ENCODE data around the gene BAZ2A.

Gene BAZ2A

GRCh38 chr12:56601503-56601902 is 28.6 kb downstream of the BAZ2A start:
- no peak overlapping the region for H3K27ac ChIP-seq (replicated peaks; ENCODE audit: low read length)
- H2BK12ac ChIP-seq (ENCODE audit: low read length): no peak overlapping the region
- no peak overlapping the region for H2AFZ ChIP-seq (ENCODE audit: low read length)
- WGBS, 2 donors (ENCODE audit: extremely low coverage in 2 of 2, insufficient read length in 2 of 2, insufficient replicate concordance in 1 of 2): no CpG with 5 or more reads among the region's 3 CpGs
- no peak overlapping the region for H3K23ac ChIP-seq (ENCODE audit: low read depth, low read length, poor library complexity)
- no peak overlapping the region for H3K4ac ChIP-seq (ENCODE audit: low read length)
- H3K9ac ChIP-seq (ENCODE audit: low read depth, low read length, poor library complexity): peak overlapping the region; percentile 24
- no peak overlapping the region for H3K4me3 ChIP-seq (ENCODE audit: low read length in 2 of 2)
- no peak overlapping the region for H4K8ac ChIP-seq (ENCODE audit: low read depth, low read length)
- no peak overlapping the region for H2AK5ac ChIP-seq (ENCODE audit: low read depth, low read length)
- H3K4me1 ChIP-seq (ENCODE audit: control insufficient read depth in 2 of 2, insufficient read depth in 1 of 2, low read depth in 1 of 2, low read length in 2 of 2): no peaks in the 10 kb centered on the region
- H3K18ac ChIP-seq (ENCODE audit: low read length): no peak overlapping the region
- peaks cover 2% of the 10 kb centered on the region for H3K79me1 ChIP-seq (ENCODE audit: low read depth, low read length)
- H3K36me3 ChIP-seq (replicated peaks in 1 of 2; ENCODE audit: control insufficient read depth in 2 of 2, insufficient read depth in 2 of 2, low read length in 2 of 2): peaks cover 74 to 97% of the 10 kb centered on the region in 2 donors
- H3K9me3 ChIP-seq (replicated peaks in 1 of 2; ENCODE audit: control insufficient read depth in 2 of 2, insufficient read depth in 1 of 2, low read depth in 1 of 2, low read length in 2 of 2): no peaks in the 10 kb centered on the region
- no peak overlapping the region for H2BK5ac ChIP-seq (ENCODE audit: low read length)
- no peak overlapping the region for H2BK15ac ChIP-seq (ENCODE audit: low read length)
- no peak overlapping the region for H4K91ac ChIP-seq (ENCODE audit: low read depth, low read length, poor library complexity)
- no peak overlapping the region for H3K14ac ChIP-seq (ENCODE audit: low read length)
- no peaks in the 10 kb centered on the region for H3K27me3 ChIP-seq (ENCODE audit: control insufficient read depth in 3 of 3, insufficient read depth in 3 of 3, low read depth in 1 of 3, low read length in 3 of 3)
- H2BK120ac ChIP-seq (ENCODE audit: low read depth, low read length): no peak overlapping the region
- H3K4me2 ChIP-seq (ENCODE audit: insufficient read depth, low read length, poor library complexity, severe bottlenecking): no peak overlapping the region
- DNase-seq (ENCODE audit: low spot score): no peak

GRCh38 chr12:56600753-56601152 is 29.4 kb downstream of the BAZ2A start:
- WGBS, 2 donors (ENCODE audit: extremely low coverage in 2 of 2, insufficient read length in 2 of 2, insufficient replicate concordance in 1 of 2): no CpG with 5 or more reads among the region's 6 CpGs
- H3K36me3 ChIP-seq (replicated peaks in 1 of 2; ENCODE audit: control insufficient read depth in 2 of 2, insufficient read depth in 2 of 2, low read length in 2 of 2): peaks cover 70 to 97% of the 10 kb centered on the region in 2 donors

GRCh38 chr12:56599797-56600196 is 30.3 kb downstream of the BAZ2A start:
- no peak overlapping the region for H2BK5ac ChIP-seq (ENCODE audit: low read length)
- H3K36me3 ChIP-seq (replicated peaks in 1 of 2; ENCODE audit: control insufficient read depth in 2 of 2, insufficient read depth in 2 of 2, low read length in 2 of 2): peaks cover 70 to 97% of the 10 kb centered on the region in 2 donors
- H3K14ac ChIP-seq (ENCODE audit: low read length): no peak overlapping the region
- no peak overlapping the region for H3K4me2 ChIP-seq (ENCODE audit: insufficient read depth, low read length, poor library complexity, severe bottlenecking)
- no peak overlapping the region for H2BK12ac ChIP-seq (ENCODE audit: low read length)
- no peak overlapping the region for H2AFZ ChIP-seq (ENCODE audit: low read length)
- DNase-seq (ENCODE audit: low spot score): no peak
- no peak overlapping the region for H3K23ac ChIP-seq (ENCODE audit: low read depth, low read length, poor library complexity)
- H3K9ac ChIP-seq (ENCODE audit: low read depth, low read length, poor library complexity): no peak overlapping the region
- H3K27ac ChIP-seq (replicated peaks; ENCODE audit: low read length): no peak overlapping the region
- H2AK5ac ChIP-seq (ENCODE audit: low read depth, low read length): no peak overlapping the region
- H3K27me3 ChIP-seq (ENCODE audit: control insufficient read depth in 3 of 3, insufficient read depth in 3 of 3, low read depth in 1 of 3, low read length in 3 of 3): no peaks in the 10 kb centered on the region
- no peak overlapping the region for H2BK120ac ChIP-seq (ENCODE audit: low read depth, low read length)
- H4K8ac ChIP-seq (ENCODE audit: low read depth, low read length): no peak overlapping the region
- no peak overlapping the region for H3K4ac ChIP-seq (ENCODE audit: low read length)
- no peak overlapping the region for H2BK15ac ChIP-seq (ENCODE audit: low read length)
- no peak overlapping the region for H4K91ac ChIP-seq (ENCODE audit: low read depth, low read length, poor library complexity)
- peaks cover 0 to 2% of the 10 kb centered on the region in 2 donors for H3K4me1 ChIP-seq (ENCODE audit: control insufficient read depth in 2 of 2, insufficient read depth in 1 of 2, low read depth in 1 of 2, low read length in 2 of 2)
- H3K79me1 ChIP-seq (ENCODE audit: low read depth, low read length): peaks cover 2% of the 10 kb centered on the region
- no peak overlapping the region for H3K18ac ChIP-seq (ENCODE audit: low read length)
- no CpG with 5 or more reads among the region's 10 CpGs for WGBS, 2 donors (ENCODE audit: extremely low coverage in 2 of 2, insufficient read length in 2 of 2, insufficient replicate concordance in 1 of 2)
- no peak overlapping the region for H3K4me3 ChIP-seq (ENCODE audit: low read length in 2 of 2)
- no peaks in the 10 kb centered on the region for H3K9me3 ChIP-seq (replicated peaks in 1 of 2; ENCODE audit: control insufficient read depth in 2 of 2, insufficient read depth in 1 of 2, low read depth in 1 of 2, low read length in 2 of 2)

More at GRCh38 chr12:56600753-56601152, 29.4 kb downstream of the BAZ2A start:
- H3K23ac ChIP-seq (ENCODE audit: low read depth, low read length, poor library complexity): no peak overlapping the region
- no peaks in the 10 kb centered on the region for H3K27me3 ChIP-seq (ENCODE audit: control insufficient read depth in 3 of 3, insufficient read depth in 3 of 3, low read depth in 1 of 3, low read length in 3 of 3)
- H2BK15ac ChIP-seq (ENCODE audit: low read length): no peak overlapping the region
- no peak overlapping the region for H3K18ac ChIP-seq (ENCODE audit: low read length)
- H2BK5ac ChIP-seq (ENCODE audit: low read length): no peak overlapping the region
- no peak overlapping the region for H4K8ac ChIP-seq (ENCODE audit: low read depth, low read length)
- peaks cover 2% of the 10 kb centered on the region for H3K79me1 ChIP-seq (ENCODE audit: low read depth, low read length)
- no peak overlapping the region for H3K27ac ChIP-seq (replicated peaks; ENCODE audit: low read length)
- no peak overlapping the region for H3K4ac ChIP-seq (ENCODE audit: low read length)
- no peak overlapping the region for H2AFZ ChIP-seq (ENCODE audit: low read length)
- no peak overlapping the region for H3K14ac ChIP-seq (ENCODE audit: low read length)
- H3K4me3 ChIP-seq (ENCODE audit: low read length in 2 of 2): peak overlapping the region in 1 of 2 donors; percentile 27
- H3K9me3 ChIP-seq (replicated peaks in 1 of 2; ENCODE audit: control insufficient read depth in 2 of 2, insufficient read depth in 1 of 2, low read depth in 1 of 2, low read length in 2 of 2): no peaks in the 10 kb centered on the region
- H4K91ac ChIP-seq (ENCODE audit: low read depth, low read length, poor library complexity): no peak overlapping the region
- H2BK120ac ChIP-seq (ENCODE audit: low read depth, low read length): no peak overlapping the region
- H3K4me2 ChIP-seq (ENCODE audit: insufficient read depth, low read length, poor library complexity, severe bottlenecking): no peak overlapping the region
- H3K4me1 ChIP-seq (ENCODE audit: control insufficient read depth in 2 of 2, insufficient read depth in 1 of 2, low read depth in 1 of 2, low read length in 2 of 2): peaks cover 0 to 2% of the 10 kb centered on the region in 2 donors
- DNase-seq (ENCODE audit: low spot score): no peak
- H2AK5ac ChIP-seq (ENCODE audit: low read depth, low read length): no peak overlapping the region
- H2BK12ac ChIP-seq (ENCODE audit: low read length): no peak overlapping the region
- no peak overlapping the region for H3K9ac ChIP-seq (ENCODE audit: low read depth, low read length, poor library complexity)

GRCh38 chr12:56599041-56599440 is 31.1 kb downstream of the BAZ2A start:
- Histone ChIP-seq H3K18ac (ENCODE audit: low read length) (no peak overlapping the region), H2AK5ac (ENCODE audit: low read depth, low read length) (no peak overlapping the region), H3K27me3 (ENCODE audit: control insufficient read depth in 3 of 3, insufficient read depth in 3 of 3, low read depth in 1 of 3, low read length in 3 of 3) (no peaks in the 10 kb centered on the region), H3K79me1 (ENCODE audit: low read depth, low read length) (peaks cover 2% of the 10 kb centered on the region), H3K4ac (ENCODE audit: low read length) (no peak overlapping the region), H2BK15ac (ENCODE audit: low read length) (no peak overlapping the region), H4K8ac (ENCODE audit: low read depth, low read length) (no peak overlapping the region), H2AFZ (ENCODE audit: low read length) (no peak overlapping the region), H3K27ac (replicated peaks; ENCODE audit: low read length) (no peak overlapping the region), H2BK5ac (ENCODE audit: low read length) (no peak overlapping the region), H3K36me3 (replicated peaks in 1 of 2; ENCODE audit: control insufficient read depth in 2 of 2, insufficient read depth in 2 of 2, low read length in 2 of 2) (peaks cover 63 to 93% of the 10 kb centered on the region in 2 donors), H3K4me1 (ENCODE audit: control insufficient read depth in 2 of 2, insufficient read depth in 1 of 2, low read depth in 1 of 2, low read length in 2 of 2) (peaks cover 0 to 2% of the 10 kb centered on the region in 2 donors), H4K91ac (ENCODE audit: low read depth, low read length, poor library complexity) (no peak overlapping the region), H3K14ac (ENCODE audit: low read length) (no peak overlapping the region), H3K23ac (ENCODE audit: low read depth, low read length, poor library complexity) (no peak overlapping the region), H2BK120ac (ENCODE audit: low read depth, low read length) (no peak overlapping the region), H3K4me2 (ENCODE audit: insufficient read depth, low read length, poor library complexity, severe bottlenecking) (no peak overlapping the region), H3K4me3 (ENCODE audit: low read length in 2 of 2) (no peak overlapping the region), H3K9ac (ENCODE audit: low read depth, low read length, poor library complexity) (no peak overlapping the region), H3K9me3 (replicated peaks in 1 of 2; ENCODE audit: control insufficient read depth in 2 of 2, insufficient read depth in 1 of 2, low read depth in 1 of 2, low read length in 2 of 2) (no peaks in the 10 kb centered on the region), H2BK12ac (ENCODE audit: low read length) (no peak overlapping the region)
- WGBS, 2 donors (ENCODE audit: extremely low coverage in 2 of 2, insufficient read length in 2 of 2, insufficient replicate concordance in 1 of 2): no CpG with 5 or more reads among the region's 15 CpGs
- no peak for DNase-seq (ENCODE audit: low spot score)
